Upper lobe of left lung (tissue), 6 donors: Measurements from ENCODE around the gene EFCAB5. TPM values are rescaled to one million over a fixed set of nuclear protein-coding genes. Genes with fewer than 3 reads are reported as not detected.

Source experiments
- ATAC-seq, 2 donors: fragments of 200-7000 bp; cut with Tn5 transposase; one replicate each; pipeline ENCODE4 v1.9.1; 2022; ENCODE audit warnings: mild to moderate bottlenecking in 2 of 2, moderate library complexity in 2 of 2; ENCODE audit not compliant: low FRiP score in 2 of 2
- DNase-seq, 2 donors: peaks; one replicate each; pipeline ENCODE4 v3.0.0-alpha.2; 2019 to 2020
- H3K27ac ChIP-seq, 4 donors: fragments of 200-600 bp; sonication (generic); one replicate each; pipeline ENCODE4 v1.5.1; 2016 to 2019
- H3K27me3 ChIP-seq, 4 donors: fragments of 200-600 bp; sonication (generic); one replicate each; pipeline ENCODE4 v1.5.1; 2017 to 2019
- H3K36me3 ChIP-seq, 4 donors: fragments of 200-600 bp; sonication (generic); one replicate each; pipeline ENCODE4 v1.5.1; 2016 to 2019
- H3K4me1 ChIP-seq, 4 donors: fragments of 200-600 bp; sonication (generic); one replicate each; pipeline ENCODE4 v1.5.1; 2018 to 2019
- H3K4me3 ChIP-seq, 4 donors: fragments of 200-600 bp; sonication (generic); one replicate each; pipeline ENCODE4 v1.5.1; 2017 to 2019; ENCODE audit warnings: mild to moderate bottlenecking in 2 of 4, moderate library complexity in 1 of 4
- H3K9me3 ChIP-seq, 4 donors: fragments of 200-600 bp; sonication (generic); one replicate each; pipeline ENCODE4 v1.5.1; 2018 to 2019
- EP300 ChIP-seq, 4 donors: sonication (generic); formaldehyde crosslinking; IDR thresholded peaks; one replicate each; pipeline ENCODE4 v1.5.1; 2017; ENCODE audit warnings: antibody characterized with exemption in 4 of 4, control low read depth in 2 of 4
- POLR2A ChIP-seq, 4 donors: fragments of 450-650 bp; IDR thresholded peaks; one replicate each; pipeline ENCODE4 v1.5.1; 2016 to 2017; ENCODE audit warnings: antibody characterized with exemption in 4 of 4, mild to moderate bottlenecking in 2 of 4
- POLR2AphosphoS5 ChIP-seq, 2 donors: sonication (generic); formaldehyde crosslinking; IDR thresholded peaks; one replicate each; pipeline ENCODE4 v1.5.1; 2017; ENCODE audit warnings: antibody characterized with exemption in 2 of 2
- WGBS, 2 donors: methylation state at CpG; one replicate each; pipeline ENCODE4 v1.1.5; 2017 to 2018; 5-methylcytosine and 5-hydroxymethylcytosine counted together
- total RNA-seq, 6 donors: library from RNA; depleted of rRNA in 4 of 6; stranded (reverse); fragments of >200 nt in 4 of 6; gene quantifications; one replicate each; pipeline versions ENCODE4 v1.1.0 to v1.2.1, GENCODE V29; 2016 to 2021
- TF ChIP-seq, protein P1 (sequence below), 6 experiments: fragments of 450-650 bp in 4 of 6; fragments of 200-600 bp in 2 of 6; sonication (generic) in 2 of 6; IDR thresholded peaks; one replicate each; pipeline ENCODE4 v1.5.1; 2016 to 2019; ENCODE audit warnings: antibody characterized with exemption in 6 of 6
- donor health status: DM: no; HTN: no; CAD: no; lungs with moderate emphysema.
- donor health status: DM: no; HTN: yes; CAD: no; lungs with severe emphysema.

Gene EFCAB5
- total RNA-seq, 6 donors from 2014 or later = 0.22 to 7.3 (median 1.0) TPM

DNA sequence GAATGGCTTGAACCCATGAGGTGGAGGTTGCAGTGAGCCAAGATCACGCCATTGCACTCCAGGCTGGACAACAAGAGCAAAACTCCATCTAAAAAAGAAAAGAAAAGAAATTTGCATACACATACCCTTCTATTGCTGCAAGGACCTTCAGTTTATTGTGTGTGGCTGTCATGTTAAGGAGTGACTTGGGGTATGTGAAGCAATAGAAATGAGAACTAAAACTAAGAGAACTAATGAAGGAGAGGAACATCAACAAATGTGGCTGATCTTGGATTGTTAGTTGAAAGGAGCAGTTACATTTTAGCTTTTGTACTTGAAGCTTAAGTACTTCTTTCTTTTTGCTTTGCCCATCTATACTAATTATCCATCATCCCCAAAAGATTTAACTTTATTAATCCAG, 162.5 kb downstream of the EFCAB5 start:
- TF ChIP-seq POLR2AphosphoS5 (IDR thresholded peaks at IDR 0.05) = no peak
- TF ChIP-seq, protein P1, sequence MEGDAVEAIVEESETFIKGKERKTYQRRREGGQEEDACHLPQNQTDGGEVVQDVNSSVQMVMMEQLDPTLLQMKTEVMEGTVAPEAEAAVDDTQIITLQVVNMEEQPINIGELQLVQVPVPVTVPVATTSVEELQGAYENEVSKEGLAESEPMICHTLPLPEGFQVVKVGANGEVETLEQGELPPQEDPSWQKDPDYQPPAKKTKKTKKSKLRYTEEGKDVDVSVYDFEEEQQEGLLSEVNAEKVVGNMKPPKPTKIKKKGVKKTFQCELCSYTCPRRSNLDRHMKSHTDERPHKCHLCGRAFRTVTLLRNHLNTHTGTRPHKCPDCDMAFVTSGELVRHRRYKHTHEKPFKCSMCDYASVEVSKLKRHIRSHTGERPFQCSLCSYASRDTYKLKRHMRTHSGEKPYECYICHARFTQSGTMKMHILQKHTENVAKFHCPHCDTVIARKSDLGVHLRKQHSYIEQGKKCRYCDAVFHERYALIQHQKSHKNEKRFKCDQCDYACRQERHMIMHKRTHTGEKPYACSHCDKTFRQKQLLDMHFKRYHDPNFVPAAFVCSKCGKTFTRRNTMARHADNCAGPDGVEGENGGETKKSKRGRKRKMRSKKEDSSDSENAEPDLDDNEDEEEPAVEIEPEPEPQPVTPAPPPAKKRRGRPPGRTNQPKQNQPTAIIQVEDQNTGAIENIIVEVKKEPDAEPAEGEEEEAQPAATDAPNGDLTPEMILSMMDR (IDR thresholded peaks at IDR 0.05) = no peak
- no peak for TF ChIP-seq EP300 (IDR thresholded peaks at IDR 0.05)
- TF ChIP-seq POLR2A (IDR thresholded peaks at IDR 0.05) = no peak
- DNase-seq (no peak), ATAC-seq (no peak)
- H3K4me1 ChIP-seq = peaks cover 0 to 6% (median 2%) of the 10 kb centered on the region in 4 donors
- no peaks in the 10 kb centered on the region for H3K9me3 ChIP-seq
- no peaks in the 10 kb centered on the region for H3K36me3 ChIP-seq
- no peak overlapping the region for H3K27ac ChIP-seq
- no peak overlapping the region for H3K4me3 ChIP-seq
- 77 to 79% methylated on average over 1 of the region's 1 CpG for WGBS, 2 donors
- H3K27me3 ChIP-seq = no peaks in the 10 kb centered on the region

- no peaks in the 10 kb centered on the region for H3K36me3 ChIP-seq
- 21 to 26% methylated on average over 29 of the region's 29 CpGs for WGBS, 2 donors
- peak overlapping the region in 3 of 4 donors; percentile 14 to 37 (median 19) for H3K4me3 ChIP-seq
- peak in 2 of 4 donors; percentile 59 to 69 for TF ChIP-seq EP300 (IDR thresholded peaks at IDR 0.05)
- TF ChIP-seq, protein P1 (IDR thresholded peaks at IDR 0.05) = peak; percentile 59 to 79 (median 76)
- peak; percentile 66 to 78 for TF ChIP-seq POLR2AphosphoS5 (IDR thresholded peaks at IDR 0.05)
- TF ChIP-seq POLR2A (IDR thresholded peaks at IDR 0.05) = peak in 1 of 4 donors; percentile 50
- DNase-seq = peak in 1 of 2 donors; percentile 88
- H3K4me1 ChIP-seq = peaks cover 0 to 6% (median 2%) of the 10 kb centered on the region in 4 donors
- ATAC-seq = peak; percentile 97 to 99
- no peaks in the 10 kb centered on the region for H3K27me3 ChIP-seq
- H3K27ac ChIP-seq = peak overlapping the region; percentile 33 to 63 (median 52)
- no peaks in the 10 kb centered on the region for H3K9me3 ChIP-seq
These were observed 163.3 kb downstream of the EFCAB5 start for GRCh38 chr17:30104575-30105339.

DNA sequence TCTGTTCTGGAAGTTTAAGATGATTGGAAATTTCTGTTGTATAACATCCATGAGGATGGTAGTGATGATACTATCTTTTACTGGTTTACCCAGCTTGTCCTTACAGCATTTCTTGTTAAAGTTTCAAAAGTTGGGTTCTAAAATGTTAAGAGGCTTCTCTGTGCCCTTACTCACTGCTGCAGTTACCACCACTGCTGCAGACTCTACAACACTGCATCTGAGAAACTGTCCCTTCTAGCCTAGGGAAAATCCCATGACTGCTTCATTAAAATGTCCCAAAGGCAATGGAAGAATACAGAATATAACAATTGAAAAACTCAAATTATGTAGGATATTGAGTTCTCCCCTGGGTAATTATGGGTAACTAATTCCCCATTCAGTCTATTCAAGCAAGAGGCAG, 171.4 kb downstream of the EFCAB5 start:
- no peak overlapping the region for H3K4me3 ChIP-seq
- H3K27me3 ChIP-seq = no peaks in the 10 kb centered on the region
- H3K27ac ChIP-seq = no peak overlapping the region
- no peaks in the 10 kb centered on the region for H3K36me3 ChIP-seq
- no peaks in the 10 kb centered on the region for H3K9me3 ChIP-seq
- ATAC-seq (no peak), DNase-seq (no peak)
- peaks cover 2 to 7% (median 3%) of the 10 kb centered on the region in 4 donors for H3K4me1 ChIP-seq
- TF ChIP-seq POLR2AphosphoS5 (IDR thresholded peaks at IDR 0.05) = no peak
- TF ChIP-seq, protein P1 (IDR thresholded peaks at IDR 0.05) = no peak
- no peak for TF ChIP-seq POLR2A (IDR thresholded peaks at IDR 0.05)
- no peak for TF ChIP-seq EP300 (IDR thresholded peaks at IDR 0.05)

DNA sequence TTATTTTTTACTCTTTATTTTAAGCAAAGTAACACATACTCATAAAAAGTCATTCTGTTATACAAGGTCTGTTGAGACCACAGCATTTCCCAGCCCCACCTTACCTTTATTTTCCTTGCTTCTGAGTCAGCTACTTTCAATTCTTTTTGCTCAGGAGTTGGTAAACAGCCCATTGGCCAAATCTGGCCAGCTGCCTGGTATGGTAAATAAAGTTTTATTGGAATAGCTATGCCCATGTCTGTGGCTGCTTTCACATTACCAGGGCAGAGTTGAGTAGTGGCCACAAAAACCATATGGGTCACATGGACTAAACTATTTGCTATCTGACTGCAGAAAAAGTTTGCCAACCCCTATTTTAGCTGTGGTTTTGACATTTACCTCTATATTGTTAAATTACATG, 171.8 kb downstream of the EFCAB5 start:
- H3K4me1 ChIP-seq = peaks cover 6 to 12% (median 7%) of the 10 kb centered on the region in 4 donors
- no peak for DNase-seq
- no peak overlapping the region for H3K27ac ChIP-seq
- no peaks in the 10 kb centered on the region for H3K27me3 ChIP-seq
- H3K36me3 ChIP-seq = no peaks in the 10 kb centered on the region
- no peaks in the 10 kb centered on the region for H3K9me3 ChIP-seq
- ATAC-seq = no peak
- TF ChIP-seq, protein P1 (IDR thresholded peaks at IDR 0.05) = no peak
- TF ChIP-seq POLR2AphosphoS5 (IDR thresholded peaks at IDR 0.05) = no peak
- TF ChIP-seq POLR2A (IDR thresholded peaks at IDR 0.05) = no peak
- TF ChIP-seq EP300 (IDR thresholded peaks at IDR 0.05) = no peak
- H3K4me3 ChIP-seq = no peak overlapping the region

DNA sequence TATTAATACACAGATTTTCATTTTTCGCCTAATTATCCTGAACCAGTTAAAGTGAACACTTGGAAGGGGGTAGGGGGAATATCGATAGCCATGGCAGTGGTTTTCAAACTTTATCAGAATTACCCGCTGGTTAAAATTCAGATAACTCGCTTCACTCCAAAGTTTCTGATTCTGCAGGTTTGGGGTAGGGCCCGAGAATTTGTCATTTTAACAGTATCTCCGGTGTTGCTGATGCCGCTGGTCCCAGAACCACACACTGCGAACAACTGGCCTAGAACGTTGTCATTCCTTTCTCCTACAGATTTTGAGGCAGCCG, 174.9 kb downstream of the EFCAB5 start:
- peaks cover 0 to 20% (median 8%) of the 10 kb centered on the region in 4 donors for H3K36me3 ChIP-seq
- H3K4me3 ChIP-seq = peak overlapping the region; percentile 51 to 57 (median 54)
- ATAC-seq (no peak), DNase-seq (no peak)
- peak overlapping the region; percentile 92 to 99 (median 93) for H3K27ac ChIP-seq
- 11% methylated on average over 10 of the region's 10 CpGs for whole genome bisulfite sequencing, 2 donors
- peaks cover 10 to 26% (median 14%) of the 10 kb centered on the region in 4 donors for H3K4me1 ChIP-seq
- no peaks in the 10 kb centered on the region for H3K9me3 ChIP-seq
- no peaks in the 10 kb centered on the region for H3K27me3 ChIP-seq
- no peak for TF ChIP-seq POLR2AphosphoS5 (IDR thresholded peaks at IDR 0.05)
